Measurements from ENCODE around the gene KCNF1.

Gene KCNF1

GRCh38 chr2:10905006-10905861 is 6.5 kb upstream of the KCNF1 start:
- DNase-seq, result no peak

GRCh38 chr2:10905862-10906143 is 5.9 kb upstream of the KCNF1 start:
- DNase-seq, result no peak

- no peak for DNase-seq
These were observed 4.7 kb upstream of the KCNF1 start for GRCh38 chr2:10906926-10907625.

- no peak for DNase-seq
These were observed 3.5 kb upstream of the KCNF1 start for GRCh38 chr2:10908195-10908594.

- DNase-seq, result no peak
These were observed 2.4 kb upstream of the KCNF1 start for GRCh38 chr2:10909050-10909995.

- DNase-seq, result no peak
These were observed 1.8 kb upstream of the KCNF1 start for GRCh38 chr2:10909996-10910341.

- DNase-seq, result no peak
These were observed 1.1 kb upstream of the KCNF1 start for GRCh38 chr2:10910625-10911024.

- DNase-seq, result no peak
These were observed 470 bp downstream of the KCNF1 start for GRCh38 chr2:10912076-10912731.

GRCh38 chr2:10912796-10913455 is 1.2 kb downstream of the KCNF1 start:
- no peak for DNase-seq

GRCh38 chr2:10913501-10914271 is 2.0 kb downstream of the KCNF1 start:
- DNase-seq, result no peak

- no peak for DNase-seq
These were observed 2.5 kb downstream of the KCNF1 start for GRCh38 chr2:10914272-10914693.

GRCh38 chr2:10915236-10915635 is 3.5 kb downstream of the KCNF1 start:
- DNase-seq, result no peak

GRCh38 chr2:10915731-10916276 is 4.1 kb downstream of the KCNF1 start:
- no peak for DNase-seq

GRCh38 chr2:10916953-10917352 is 5.2 kb downstream of the KCNF1 start:
- DNase-seq, result no peak

GRCh38 chr2:10917927-10918326 is 6.2 kb downstream of the KCNF1 start:
- no peak for DNase-seq

GRCh38 chr2:10918661-10919409 is 7.1 kb downstream of the KCNF1 start:
- no peak for DNase-seq

- no peak for DNase-seq
These were observed 7.7 kb downstream of the KCNF1 start for GRCh38 chr2:10919410-10919770.

GRCh38 chr2:10919771-10920621 is 8.3 kb downstream of the KCNF1 start:
- no peak for DNase-seq

GRCh38 chr2:10920764-10921388 is 9.1 kb downstream of the KCNF1 start:
- no peak for DNase-seq

Data from activated T-cell treated with anti-CD3 and anti-CD28 coated beads, Interleukin-2, amount 50 U/mL, for 1 hour (primary cell).